ENCODE data around the gene MYDGF. TPM values are rescaled to one million over a fixed set of nuclear protein-coding genes. Genes with fewer than 3 reads are reported as not detected.

Gene MYDGF
- total RNA-seq, 1 experiment from 2014 or later: 252 TPM

Other genes starting within 250 kb of the MYDGF start
- gene UBXN6, start 212.5 kb downstream of the MYDGF start, total RNA-seq (2014; rRNA removed; shearing (Covaris generic); ENCODE audit: low replicate concordance): 58.0 and 107 TPM in 2 replicates
- gene HDGFL2, start 198.0 kb downstream of the MYDGF start, total RNA-seq (2014; rRNA removed; shearing (Covaris generic); ENCODE audit: low replicate concordance): 19.5 and 29.8 TPM in 2 replicates
- not detected in 2 replicates for gene PLIN4, start 151.9 kb downstream of the MYDGF start, total RNA-seq (2014; rRNA removed; shearing (Covaris generic); ENCODE audit: low replicate concordance)
- not detected in 2 replicates for gene PLIN5, start 135.1 kb downstream of the MYDGF start, total RNA-seq (2014; rRNA removed; shearing (Covaris generic); ENCODE audit: low replicate concordance)
- not detected in 2 replicates for gene LRG1, start 130.3 kb downstream of the MYDGF start, total RNA-seq (2014; rRNA removed; shearing (Covaris generic); ENCODE audit: low replicate concordance)
- gene SEMA6B, start 110.7 kb downstream of the MYDGF start, total RNA-seq (2014; rRNA removed; shearing (Covaris generic); ENCODE audit: low replicate concordance): 4.5 and 5.7 TPM in 2 replicates
- gene TNFAIP8L1, start 30.8 kb downstream of the MYDGF start, total RNA-seq (2014; rRNA removed; shearing (Covaris generic); ENCODE audit: low replicate concordance): 1.2 and 1.5 TPM in 2 replicates
- gene DPP9, start 53.5 kb upstream of the MYDGF start, total RNA-seq (2014; rRNA removed; shearing (Covaris generic); ENCODE audit: low replicate concordance): 16.1 and 17.0 TPM in 2 replicates
- 7.2 and 9.2 TPM in 2 replicates for gene FEM1A, start 121.4 kb upstream of the MYDGF start, total RNA-seq (2014; rRNA removed; shearing (Covaris generic); ENCODE audit: low replicate concordance)
- gene TICAM1, start 161.4 kb upstream of the MYDGF start, total RNA-seq (2014; rRNA removed; shearing (Covaris generic); ENCODE audit: low replicate concordance): 0.59 and 3.2 TPM in 2 replicates
- 140 and 291 TPM in 2 replicates for gene PLIN3, start 197.3 kb upstream of the MYDGF start, total RNA-seq (2014; rRNA removed; shearing (Covaris generic); ENCODE audit: low replicate concordance)
- gene ARRDC5, start 232.6 kb upstream of the MYDGF start, total RNA-seq (2014; rRNA removed; shearing (Covaris generic); ENCODE audit: low replicate concordance): not detected in 2 replicates
- 47.1 and 56.8 TPM in 2 replicates for gene UHRF1, start 239.2 kb upstream of the MYDGF start, total RNA-seq (2014; rRNA removed; shearing (Covaris generic); ENCODE audit: low replicate concordance)

All from MG63 (cell line).